Measurements from ENCODE around the gene TMEM63C.

DNA sequence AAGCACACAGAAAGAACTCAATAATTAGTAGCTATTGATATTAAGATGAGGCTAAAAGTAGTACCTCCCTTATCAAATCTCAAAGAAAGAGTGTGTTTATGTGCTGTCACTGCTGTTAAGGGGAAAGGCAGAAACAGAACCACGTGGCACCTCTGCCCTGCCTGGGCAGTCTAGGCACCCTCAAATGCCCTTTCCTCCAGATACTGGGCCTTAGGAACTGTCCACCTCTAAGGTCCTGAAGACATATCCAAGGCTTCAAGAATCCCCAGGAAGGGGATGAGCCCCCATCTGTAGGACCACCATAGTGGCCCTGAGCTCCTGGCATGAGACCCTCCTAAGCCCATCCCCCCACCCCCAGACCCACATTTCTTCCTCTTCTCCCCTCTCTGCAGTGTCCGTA lies 60.4 kb downstream of the TMEM63C start:
- no peak for TF ChIP-seq BHLHE40 (IDR thresholded peaks at IDR 0.05; ENCODE audit: borderline replicate concordance)
- no peak for TF ChIP-seq FOXM1 (IDR thresholded peaks at IDR 0.05; ENCODE audit: borderline replicate concordance)
- TF ChIP-seq FOXK2 (IDR thresholded peaks at IDR 0.05): no peak
- TF ChIP-seq HDGF (IDR thresholded peaks at IDR 0.05; ENCODE audit: borderline replicate concordance): no peak
- TF ChIP-seq SUZ12 (IDR thresholded peaks at IDR 0.05): no peak
- no peak for TF ChIP-seq ELF4 (IDR thresholded peaks at IDR 0.05)
- TF ChIP-seq CTBP1 (IDR thresholded peaks at IDR 0.05; ENCODE audit: borderline replicate concordance): no peak
- TF ChIP-seq ZNF384 (IDR thresholded peaks at IDR 0.05): no peak
- TF ChIP-seq NFRKB (IDR thresholded peaks at IDR 0.05): no peak
- TF ChIP-seq TARDBP (IDR thresholded peaks at IDR 0.05): no peak
